Aorta (tissue), 5 donors: ENCODE measurements around the gene TLE2. TPM values are rescaled to one million over a fixed set of nuclear protein-coding genes. Genes with fewer than 3 reads are reported as not detected.

Experiments used
- ATAC-seq: fragments of 200-7000 bp; cut with Tn5 transposase; one replicate; pipeline ENCODE4 v1.9.1; 2022; ENCODE audit warnings: moderate library complexity; ENCODE audit not compliant: low FRiP score
- DNase-seq, 2 donors: peaks; one replicate each; pipeline ENCODE4 v3.0.0-alpha.2; 2020
- H3K27ac ChIP-seq, 2 donors: one replicate each; pipeline ENCODE4 v1.5.1; 2013; ENCODE audit warnings: low read length in 2 of 2, mild to moderate bottlenecking in 2 of 2, moderate library complexity in 2 of 2, control low read depth in 1 of 2, inconsistent platforms in 1 of 2, low read depth in 1 of 2
- H3K27me3 ChIP-seq, 2 donors: one replicate each; pipeline ENCODE4 v1.6.1; 2013; ENCODE audit warnings: control low read depth in 1 of 2, low read length in 1 of 2, mild to moderate bottlenecking in 1 of 2, moderate library complexity in 1 of 2; ENCODE audit not compliant: insufficient read depth in 2 of 2, control insufficient read depth in 1 of 2
- H3K36me3 ChIP-seq, 2 donors: one replicate each; pipeline ENCODE4 v1.6.1; 2013; ENCODE audit warnings: control low read depth in 1 of 2, low read length in 1 of 2, mild to moderate bottlenecking in 1 of 2; ENCODE audit not compliant: insufficient read depth in 2 of 2, control insufficient read depth in 1 of 2
- H3K4me1 ChIP-seq, 2 donors: one replicate each; pipeline ENCODE4 v1.6.1; 2013; ENCODE audit warnings: low read length in 2 of 2, control low read depth in 1 of 2, mild to moderate bottlenecking in 1 of 2, moderate library complexity in 1 of 2; ENCODE audit not compliant: insufficient read depth in 2 of 2, control insufficient read depth in 1 of 2
- H3K4me3 ChIP-seq, 2 donors: one replicate each; pipeline ENCODE4 v1.5.1; 2013; ENCODE audit warnings: low read length in 2 of 2, control low read depth in 1 of 2, mild to moderate bottlenecking in 1 of 2
- H3K9me3 ChIP-seq: one replicate; pipeline ENCODE4 v1.6.1; 2013; ENCODE audit warnings: mild to moderate bottlenecking, low read length; ENCODE audit not compliant: control insufficient read depth
- WGBS, 2 donors: extraction: QIAGEN DNeasy Blood & Tissue Kit; methylation state at CpG; one replicate each; pipeline ENCODE4 v1.1.7; 2013; 5-methylcytosine and 5-hydroxymethylcytosine counted together
- intact Hi-C, 2 donors: fragments of 100-400 bp; cut with DNase I; formaldehyde crosslinking; loops; one replicate each; pipeline versions ENCODE4 v1.14.2 to v1.15.0; 2022
- polyA plus RNA-seq, 2 donors: library from polyadenylated mRNA; stranded (reverse); fragments of 200-250 nt; gene quantifications; one replicate each; pipeline ENCODE4 v1.2.3, GENCODE V29; 2013
- total RNA-seq, 2 donors: library from RNA; stranded (reverse); fragmentation: NEBNext Ultra II Directional; extraction: Animal tissue kit (Norgen Biotek cat#: 25700); gene quantifications; one replicate each; pipeline ENCODE4 v1.2.1, GENCODE V29; 2021
- donor health status: healthy with polysubstance abuse.
- donor health status: Bipolar disorder and iron deficiency.
- donor health status: DM: no; HTN: no; CAD: no.
- donor health status: DM: no; HTN: no; CAD: no.
- donor health status: DM: yes; HTN: yes; CAD: no.

The TLE2 gene
- total and polyA plus RNA-seq, 4 donors, result 32.7 to 127 (median 43.9) TPM

DNA sequence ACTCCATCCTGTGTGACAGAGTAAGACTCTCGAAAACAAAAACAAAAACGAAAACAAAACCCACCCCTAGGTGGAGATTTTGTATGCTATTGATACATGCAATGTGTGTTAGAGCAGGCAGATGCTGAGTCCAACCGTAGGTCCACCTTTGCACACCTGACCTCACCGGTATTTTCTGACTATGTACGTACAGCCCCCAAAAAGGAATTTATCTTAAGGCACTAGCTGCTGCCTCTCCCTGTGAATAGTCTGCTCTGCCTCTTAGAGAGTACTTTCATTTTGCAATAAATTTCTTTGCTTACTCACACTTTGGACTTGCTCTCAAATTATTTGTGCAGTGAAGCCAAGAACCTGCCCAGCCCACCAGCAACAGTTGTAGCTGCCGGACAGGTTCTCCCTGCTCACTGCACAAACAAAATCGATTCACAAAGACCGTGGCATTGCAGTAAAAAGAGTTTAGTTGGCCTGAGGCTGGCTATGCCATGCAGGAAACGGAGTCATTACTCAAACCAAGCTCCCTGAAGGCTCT lies 76.1 kb downstream of the TLE2 start:
- no peaks in the 10 kb centered on the region for H3K9me3 ChIP-seq
- H3K36me3 ChIP-seq, result no peaks in the 10 kb centered on the region
- intact Hi-C loops, result loop anchor here in 1 of 2 donors (5.0 kb wide), 2 partner anchors 109 to 209 kb away; partner anchors contain the start of gene TLE5
- H3K27ac ChIP-seq, result no peak overlapping the region
- no peaks in the 10 kb centered on the region for H3K4me1 ChIP-seq
- H3K27me3 ChIP-seq, result no peaks in the 10 kb centered on the region
- H3K4me3 ChIP-seq, result no peak overlapping the region
- ATAC-seq (no peak), DNase-seq (no peak)
- 36 to 43% methylated on average over 9 of the region's 9 CpGs for WGBS, 2 donors

DNA sequence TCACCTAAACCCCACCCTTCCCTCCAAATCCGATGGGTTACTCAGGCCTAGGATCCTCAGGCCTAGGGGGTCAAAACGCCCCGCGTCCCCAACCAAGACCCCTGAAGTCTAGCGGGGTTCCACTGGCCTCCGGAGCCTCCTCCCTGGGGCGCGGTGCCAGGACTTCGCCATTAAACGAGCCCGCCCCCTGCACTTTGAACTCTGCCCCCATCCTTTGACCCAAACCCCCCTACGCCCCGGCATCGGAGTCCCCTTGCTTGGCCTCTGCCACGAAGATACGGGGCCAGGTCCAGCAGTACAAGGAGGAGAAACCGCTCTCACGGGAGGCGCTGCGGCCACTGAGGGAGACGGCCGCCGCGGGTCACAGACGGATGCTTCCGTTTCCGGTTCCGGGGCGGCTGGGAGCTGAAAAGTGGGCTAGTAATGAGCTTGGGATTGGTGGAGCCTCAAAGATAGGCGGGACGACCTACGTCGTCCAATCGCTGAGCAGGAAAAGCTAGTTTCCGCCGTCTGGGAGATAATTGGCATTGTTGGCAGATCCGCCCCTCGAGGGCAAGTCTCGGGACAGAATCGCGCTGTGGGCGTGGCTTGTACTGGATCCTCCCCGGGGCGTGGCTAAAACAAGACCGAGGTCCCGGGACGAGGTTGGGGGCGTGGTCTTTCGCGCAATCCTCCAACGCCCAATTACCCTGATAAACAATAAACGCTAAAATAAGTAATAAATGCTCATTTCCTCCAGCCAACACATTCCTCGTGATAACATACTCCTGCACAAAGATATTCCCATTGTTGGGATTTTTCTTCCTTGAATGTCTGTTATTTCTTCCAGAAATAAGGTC lies 78.6 kb downstream of the TLE2 start:
- no peaks in the 10 kb centered on the region for H3K27me3 ChIP-seq
- no peaks in the 10 kb centered on the region for H3K4me1 ChIP-seq
- 0% methylated on average over 53 of the region's 53 CpGs for WGBS, 2 donors
- no peaks in the 10 kb centered on the region for H3K36me3 ChIP-seq
- DNase-seq (peak; percentile 100), ATAC-seq (peak; percentile 98)
- H3K27ac ChIP-seq, result peak overlapping the region; percentile 25 to 64
- H3K9me3 ChIP-seq, result no peaks in the 10 kb centered on the region
- H3K4me3 ChIP-seq, result peak overlapping the region; percentile 52 to 59
- intact Hi-C loops, result loop anchor here in 1 of 2 donors (1.0 to 5.0 kb wide), 3 partner anchors 50 to 212 kb away; partner anchors contain the start of genes TLE5 and ZNF57

DNA sequence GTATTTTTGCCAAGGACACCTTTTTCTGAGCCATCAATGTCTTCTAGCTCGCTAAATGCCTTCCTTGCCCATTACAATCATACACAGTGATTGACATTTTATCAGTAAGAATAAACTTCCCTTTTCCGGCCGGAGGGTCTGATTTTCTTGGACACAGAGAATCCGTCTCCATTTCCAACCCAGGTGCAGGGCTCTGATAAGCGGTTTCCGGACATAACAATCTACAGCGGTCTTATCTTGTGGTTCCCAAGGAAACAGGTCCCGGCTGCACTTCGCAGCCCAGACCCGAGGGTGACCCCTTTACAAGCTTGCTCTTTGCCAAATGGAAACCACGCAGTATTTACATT lies 79.2 kb downstream of the TLE2 start:
- H3K9me3 ChIP-seq, result no peaks in the 10 kb centered on the region
- no peak for DNase-seq
- WGBS, 2 donors, result 0% methylated on average over 11 of the region's 11 CpGs
- peak overlapping the region; percentile 25 to 64 for H3K27ac ChIP-seq
- no peak for ATAC-seq
- peak overlapping the region; percentile 52 to 59 for H3K4me3 ChIP-seq
- H3K4me1 ChIP-seq, result no peaks in the 10 kb centered on the region
- H3K27me3 ChIP-seq, result no peaks in the 10 kb centered on the region
- intact Hi-C loops, result loop anchor here in 1 of 2 donors (1.0 to 5.0 kb wide), 3 partner anchors 50 to 212 kb away; partner anchors contain the start of genes TLE5 and ZNF57
- H3K36me3 ChIP-seq, result no peaks in the 10 kb centered on the region

Other genes starting within 250 kb of the TLE2 start
- 10 to 100 TPM; 31.5 to 32.9 TPM for gene SGTA, start 246.0 kb downstream of the TLE2 start, total RNA-seq
- 10 to 100 TPM; 30.6 to 55.1 TPM for gene SGTA, start 246.0 kb downstream of the TLE2 start, polyA plus RNA-seq
- gene THOP1, start 243.8 kb downstream of the TLE2 start, total RNA-seq, result 10 to 100 TPM; 26.4 to 33.2 TPM
- gene THOP1, start 243.8 kb downstream of the TLE2 start, polyA plus RNA-seq, result 10 to 100 TPM in 1 of 2 donors, 1 to 10 TPM in 1; 9.3 to 55.4 TPM
- gene ZNF554, start 209.4 kb downstream of the TLE2 start, total RNA-seq, result 1 to 10 TPM; 3.4 to 6.1 TPM
- 1 to 10 TPM in 1 of 2 donors, under 1 TPM in 1; 0.38 to 4.4 TPM for gene ZNF554, start 209.4 kb downstream of the TLE2 start, polyA plus RNA-seq
- 1 to 10 TPM; 8.1 to 9.5 TPM for gene ZNF555, start 187.8 kb downstream of the TLE2 start, total RNA-seq
- gene ZNF555, start 187.8 kb downstream of the TLE2 start, polyA plus RNA-seq, result 1 to 10 TPM; 1.8 to 2.1 TPM
- under 1 TPM in 1 of 2 donors, not detected in 1; 0.16 TPM for gene ZNF556, start 161.9 kb downstream of the TLE2 start, total RNA-seq
- not detected for gene ZNF556, start 161.9 kb downstream of the TLE2 start, polyA plus RNA-seq
- 1 to 10 TPM; 2.7 to 4.1 TPM for gene ZNF57, start 128.4 kb downstream of the TLE2 start, total RNA-seq
- gene ZNF57, start 128.4 kb downstream of the TLE2 start, polyA plus RNA-seq, result 1 to 10 TPM; 2.5 to 3.3 TPM
- gene ZNF77, start 84.3 kb downstream of the TLE2 start, total RNA-seq, result 1 to 10 TPM; 4.1 to 4.5 TPM
- gene ZNF77, start 84.3 kb downstream of the TLE2 start, polyA plus RNA-seq, result 1 to 10 TPM; 1.3 to 3.1 TPM
- gene TLE6, start 51.7 kb downstream of the TLE2 start, total RNA-seq, result 1 to 10 TPM in 1 of 2 donors, under 1 TPM in 1; 0.65 to 3.5 TPM
- gene TLE6, start 51.7 kb downstream of the TLE2 start, polyA plus RNA-seq, result 10 to 100 TPM in 1 of 2 donors, 1 to 10 TPM in 1; 4.0 to 12.0 TPM
- gene TLE5, start 33.2 kb upstream of the TLE2 start, total RNA-seq, result 100 to 1,000 TPM; 305 to 374 TPM
- 100 to 1,000 TPM; 598 to 642 TPM for gene TLE5, start 33.2 kb upstream of the TLE2 start, polyA plus RNA-seq
- 10 to 100 TPM; 57.1 to 65.6 TPM for gene GNA11, start 65.1 kb upstream of the TLE2 start, total RNA-seq
- gene GNA11, start 65.1 kb upstream of the TLE2 start, polyA plus RNA-seq, result 10 to 100 TPM; 43.2 to 44.2 TPM
- 10 to 100 TPM in 1 of 2 donors, 1 to 10 TPM in 1; 8.7 to 12.5 TPM for gene GNA15, start 106.8 kb upstream of the TLE2 start, total RNA-seq
- 1 to 10 TPM; 1.8 to 5.3 TPM for gene GNA15, start 106.8 kb upstream of the TLE2 start, polyA plus RNA-seq
- gene S1PR4, start 149.5 kb upstream of the TLE2 start, total RNA-seq, result 1 to 10 TPM; 2.4 to 2.5 TPM
- gene S1PR4, start 149.5 kb upstream of the TLE2 start, polyA plus RNA-seq, result under 1 TPM; 0.50 to 0.79 TPM
- gene NCLN, start 156.7 kb upstream of the TLE2 start, total RNA-seq, result 10 to 100 TPM; 26.1 to 29.6 TPM
- gene NCLN, start 156.7 kb upstream of the TLE2 start, polyA plus RNA-seq, result 10 to 100 TPM; 14.7 to 47.0 TPM
- gene CELF5, start 195.4 kb upstream of the TLE2 start, total RNA-seq, result not detected
- gene CELF5, start 195.4 kb upstream of the TLE2 start, polyA plus RNA-seq, result under 1 TPM in 1 of 2 donors, not detected in 1; 0.08 TPM